HG02571 (cell line): Measurements from ENCODE around the gene CERS6.
A peak's percentile ranks its signal among the peaks of the same experiment; 100 is the strongest.

Experiments
- ATAC-seq: cut with Tn5 transposase; IDR thresholded peaks from one replicate; pipeline ENCODE4 v1.9.1; 2021; ENCODE audit warnings: mild to moderate bottlenecking, moderate library complexity; ENCODE audit not compliant: unreplicated experiment

CERS6 gene

DNA sequence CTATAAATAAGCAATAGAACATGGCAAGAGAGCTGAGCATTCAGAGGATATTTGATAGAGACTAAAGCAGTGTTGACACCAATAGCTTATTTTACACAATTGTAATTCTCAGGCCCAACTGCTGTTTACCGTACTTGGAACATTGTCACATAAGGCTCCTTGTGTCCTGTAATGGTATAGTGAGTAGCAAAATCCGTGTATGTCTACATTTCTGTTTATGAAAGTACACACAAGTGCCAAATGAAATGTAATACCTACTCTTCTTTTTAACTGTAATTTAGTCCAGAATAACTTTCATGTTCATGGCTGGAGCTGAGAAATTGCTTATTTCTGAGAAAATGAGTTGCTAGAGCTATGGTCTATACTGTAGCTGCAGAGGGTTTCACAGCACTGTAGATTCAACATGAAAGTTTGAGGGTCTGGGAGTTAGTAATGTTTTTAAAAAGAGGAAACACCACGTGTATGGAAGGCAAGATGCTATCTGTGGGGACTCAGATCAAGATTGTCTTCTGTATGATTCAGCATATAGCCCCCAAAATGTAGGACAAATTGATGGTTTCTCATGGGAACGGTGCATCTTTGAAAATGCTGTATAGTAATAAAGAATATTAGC is 236.2 kb downstream of the CERS6 start:
- no peak for ATAC-seq

DNA sequence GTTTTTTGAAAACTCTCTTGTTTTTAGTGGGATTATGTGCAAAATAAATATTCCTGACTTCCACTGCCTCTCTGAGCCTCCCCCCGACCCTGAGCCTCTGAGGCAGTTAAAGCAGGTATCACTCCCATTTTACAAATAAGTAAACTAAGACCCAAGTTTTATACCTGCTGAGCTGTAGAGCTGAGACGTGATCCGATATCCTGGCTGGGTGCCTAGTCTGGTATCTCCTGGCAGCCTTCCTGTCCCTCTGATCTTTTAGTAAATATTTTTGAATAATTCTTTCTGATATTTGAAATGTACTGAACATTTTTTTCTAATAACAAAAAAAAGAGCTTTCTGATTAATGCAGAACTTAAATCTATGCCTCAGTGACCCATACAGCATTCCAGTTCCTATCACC is 238.1 kb downstream of the CERS6 start:
- ATAC-seq, result no peak

DNA sequence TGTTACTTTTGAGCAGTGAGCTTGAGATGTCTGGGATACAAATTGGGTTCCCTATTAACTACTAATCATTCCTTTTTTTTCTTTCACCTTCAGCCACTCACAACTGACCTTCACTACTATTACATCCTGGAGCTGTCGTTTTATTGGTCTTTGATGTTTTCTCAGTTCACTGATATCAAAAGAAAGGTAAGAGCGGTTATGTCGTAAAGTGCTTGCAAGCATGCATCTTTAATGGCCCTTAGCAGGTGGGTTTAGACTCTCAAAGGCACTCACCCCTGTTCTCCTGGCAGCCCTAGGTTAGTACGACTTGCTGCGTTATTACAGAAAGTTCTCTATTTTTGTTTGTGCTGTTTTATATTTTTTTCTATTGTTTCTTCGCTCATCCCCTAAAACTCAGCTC is 238.8 kb downstream of the CERS6 start:
- ATAC-seq, result no peak

DNA sequence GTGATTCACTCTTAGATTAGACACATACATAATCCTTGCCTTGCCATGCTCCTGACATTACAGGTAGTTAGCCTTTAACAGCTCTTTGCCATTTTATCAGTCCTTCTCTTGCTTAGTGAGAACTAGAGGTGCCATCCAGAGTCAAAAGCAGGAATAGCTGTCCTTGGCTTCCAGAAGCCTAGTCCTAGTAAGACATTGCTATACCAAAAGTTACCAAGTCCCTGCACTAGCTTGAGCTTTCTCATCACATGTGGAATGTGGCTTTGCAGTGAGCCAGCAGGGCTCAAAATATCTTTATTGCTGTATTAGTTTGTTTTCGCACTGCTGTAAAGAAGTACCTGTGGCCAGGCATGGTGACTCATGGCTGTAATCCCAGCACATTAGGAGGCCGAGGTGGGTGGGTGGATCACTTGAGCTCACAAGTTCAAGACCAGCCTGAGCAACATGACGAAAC is 241.6 kb downstream of the CERS6 start:
- no peak for ATAC-seq

DNA sequence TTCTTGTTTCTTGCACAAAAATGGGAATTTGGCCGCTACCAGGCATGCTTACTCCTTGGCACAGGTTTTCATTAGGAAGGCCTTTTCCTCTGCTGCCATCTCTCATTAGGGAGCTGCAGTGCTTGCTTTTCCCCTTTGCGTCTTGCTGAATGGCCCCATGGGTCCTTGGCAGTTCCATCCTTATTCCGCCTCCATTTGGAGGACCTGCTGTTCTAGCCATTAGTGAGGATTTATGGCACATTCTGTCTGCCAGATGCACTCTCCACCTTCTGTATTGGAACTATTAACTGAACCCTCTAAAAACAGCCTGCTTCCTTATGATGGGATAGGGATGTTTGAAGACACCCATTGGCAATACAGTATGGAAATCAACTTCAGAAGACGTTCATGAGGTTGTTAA is 242.9 kb downstream of the CERS6 start:
- no peak for ATAC-seq

DNA sequence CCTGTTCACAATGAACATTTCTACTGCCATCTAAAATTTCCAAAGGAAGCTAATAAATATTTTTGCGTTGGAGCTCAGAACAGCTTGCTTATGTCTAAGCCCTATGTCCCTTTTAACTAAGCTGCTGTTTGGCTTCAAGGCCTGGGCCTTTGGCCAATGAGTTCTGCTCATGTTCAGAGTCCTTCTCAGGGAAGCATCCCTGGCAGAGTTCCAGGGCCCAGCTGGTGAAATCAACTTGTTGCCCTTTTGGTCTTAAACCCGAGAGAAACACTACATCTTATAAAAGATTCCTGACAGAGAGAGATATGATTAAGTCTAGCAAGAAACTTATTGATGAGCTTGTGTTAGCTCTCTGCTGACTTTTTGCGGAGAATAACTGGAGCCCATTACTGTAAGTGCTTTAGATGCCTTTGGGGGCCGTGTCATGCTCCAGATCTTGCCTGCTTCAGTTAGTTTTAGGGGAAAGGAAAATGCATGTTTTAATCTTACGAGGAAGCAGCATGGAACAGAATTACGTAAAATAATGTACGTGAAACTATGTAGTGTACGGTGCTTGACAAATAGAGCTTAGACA is 243.9 kb downstream of the CERS6 start:
- no peak for ATAC-seq

DNA sequence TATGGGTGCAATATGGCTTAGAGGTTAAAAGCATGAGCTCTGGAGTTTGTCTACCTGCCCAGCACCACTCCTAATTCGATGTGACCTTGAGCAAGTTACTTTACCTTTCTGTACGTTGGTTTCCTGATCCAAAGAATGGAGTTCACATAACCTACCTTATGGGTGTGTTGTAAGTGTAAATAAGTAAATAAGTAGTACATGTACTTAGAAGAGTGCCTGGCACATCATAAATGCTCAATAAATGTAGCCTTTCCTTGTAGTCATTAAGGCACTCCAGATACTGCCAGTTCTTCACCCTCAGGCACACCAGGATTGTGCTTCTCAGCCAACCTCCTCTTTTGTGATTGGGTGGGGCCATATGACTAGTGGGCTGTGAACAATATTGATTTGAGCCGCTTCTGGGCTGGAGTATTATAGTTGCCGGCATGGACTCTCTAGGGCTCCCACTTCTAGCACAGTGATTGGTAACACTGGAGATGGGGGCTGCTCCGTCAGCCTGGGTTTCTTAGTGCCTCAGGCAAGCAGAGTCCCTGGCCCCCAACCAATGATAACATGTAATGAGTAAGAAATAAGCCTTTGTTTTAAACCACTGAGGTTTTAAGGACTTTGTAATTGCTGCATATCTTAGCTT is 244.7 kb downstream of the CERS6 start:
- no peak for ATAC-seq

DNA sequence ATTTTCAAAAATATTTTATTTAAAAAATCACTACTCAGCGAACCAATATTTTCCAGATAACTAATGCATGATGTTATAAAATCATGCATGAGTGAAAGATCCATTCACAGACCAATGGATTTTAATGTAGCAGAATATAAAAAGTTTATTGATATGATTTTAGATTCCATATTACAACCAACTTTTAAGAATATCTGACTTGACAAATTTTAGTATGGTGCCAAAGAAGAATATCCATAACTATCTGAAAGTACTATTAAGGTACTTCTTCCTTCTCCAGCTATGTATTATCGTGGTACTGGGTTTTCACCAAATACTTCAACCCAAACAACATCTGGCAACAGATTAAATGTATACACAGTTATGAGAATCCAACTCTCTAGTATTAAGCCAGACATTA is 246.5 kb downstream of the CERS6 start:
- no peak for ATAC-seq

DNA sequence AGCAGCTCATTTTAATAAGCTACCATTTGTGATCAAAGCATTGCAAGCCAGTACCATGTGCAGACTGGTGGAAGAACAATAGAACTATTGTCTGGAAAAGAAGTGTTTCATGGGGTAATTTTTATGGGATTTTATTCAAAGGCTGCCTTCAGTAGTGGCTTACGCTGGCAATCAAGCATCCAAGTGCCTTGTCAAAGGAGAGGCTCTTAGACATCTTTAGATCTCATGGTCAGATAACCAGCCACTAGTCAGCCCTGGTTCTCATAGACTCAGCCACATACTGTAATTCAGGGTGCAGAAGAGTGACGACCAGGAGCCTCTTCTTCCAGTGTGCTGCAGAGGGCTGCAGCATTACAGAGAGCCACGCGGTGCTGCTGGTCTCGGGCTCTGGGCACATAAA is 247.9 kb downstream of the CERS6 start:
- ATAC-seq, result no peak

DNA sequence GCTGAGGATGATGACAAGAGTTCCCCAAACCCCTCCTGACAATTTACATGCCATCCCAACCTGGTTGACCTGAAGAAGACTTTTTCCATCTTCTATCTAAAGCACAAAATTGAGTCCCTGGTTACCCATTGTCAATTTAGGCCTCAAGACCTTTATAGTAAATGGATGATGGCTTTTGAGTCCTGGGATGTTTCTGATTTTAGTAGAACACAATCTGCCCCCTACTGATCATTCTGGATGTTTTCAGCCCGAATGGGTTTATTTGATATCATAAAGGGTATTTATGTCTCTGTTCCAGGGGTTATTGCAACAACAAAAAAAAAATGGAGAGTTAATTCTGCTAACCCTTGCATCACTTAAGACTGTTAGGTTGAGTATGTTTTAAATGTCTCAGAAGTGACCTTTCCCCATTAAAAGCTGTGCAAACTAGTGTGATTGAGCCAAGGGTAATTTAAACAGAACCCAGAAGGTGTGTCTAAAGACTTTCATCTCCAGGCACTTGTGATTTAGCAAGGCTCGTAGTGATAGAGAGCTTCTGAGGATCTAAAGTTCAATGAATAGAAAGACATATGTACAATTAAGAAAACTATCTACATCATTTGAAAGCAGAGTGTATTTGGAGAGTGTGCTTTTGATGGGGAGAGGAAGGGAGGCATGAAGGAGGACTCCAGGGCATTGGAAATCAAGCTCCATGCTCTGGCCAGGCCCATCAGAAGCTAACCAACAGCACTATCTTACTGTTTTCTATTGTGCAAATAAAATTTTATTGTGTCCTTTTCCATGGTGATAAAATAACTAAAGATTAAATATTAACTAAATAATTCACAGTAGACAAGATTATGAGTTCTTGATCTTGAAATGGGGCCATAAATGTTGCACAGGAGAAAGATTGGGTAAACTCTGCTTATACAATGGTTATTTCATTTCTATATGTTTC is 249.7 kb downstream of the CERS6 start:
- no peak for ATAC-seq

DNA sequence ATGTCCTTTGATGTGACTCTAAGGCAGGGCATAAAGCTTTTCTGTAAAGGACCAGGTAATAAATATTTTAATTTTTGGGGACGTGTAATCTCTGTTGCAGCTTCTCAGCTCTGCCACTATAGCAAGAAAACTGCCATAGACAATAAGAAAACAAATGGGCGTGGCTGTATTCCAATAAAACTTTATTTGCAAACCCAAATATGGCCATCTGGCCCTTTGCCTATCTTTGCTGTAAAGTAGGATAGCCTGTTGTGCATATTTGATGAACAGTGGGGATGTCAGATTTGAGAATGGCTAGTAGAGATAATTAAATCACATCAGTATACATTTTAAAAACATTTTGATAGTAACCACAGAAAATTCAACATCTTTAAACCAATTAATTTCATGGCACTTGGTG is 250.7 kb downstream of the CERS6 start:
- ATAC-seq, result no peak

DNA sequence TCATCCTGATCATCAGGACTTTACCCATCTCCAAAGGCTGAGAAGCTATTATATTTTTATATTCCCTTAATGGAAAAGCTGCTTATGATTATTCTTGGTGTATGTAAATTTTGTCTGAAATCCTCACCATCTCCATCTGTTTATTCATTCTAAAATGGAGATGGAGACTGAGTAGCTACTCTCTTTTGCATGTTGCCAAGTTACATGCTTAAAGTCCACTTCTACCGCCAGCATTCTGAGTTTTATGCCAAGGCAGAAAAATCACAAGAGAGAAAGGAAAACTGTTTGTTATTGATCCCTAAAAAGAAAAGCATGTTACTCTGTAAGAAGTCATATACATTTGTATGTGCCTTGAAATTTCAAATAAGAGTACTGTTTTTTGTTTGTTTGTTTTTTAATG is 252.0 kb downstream of the CERS6 start:
- no peak for ATAC-seq

DNA sequence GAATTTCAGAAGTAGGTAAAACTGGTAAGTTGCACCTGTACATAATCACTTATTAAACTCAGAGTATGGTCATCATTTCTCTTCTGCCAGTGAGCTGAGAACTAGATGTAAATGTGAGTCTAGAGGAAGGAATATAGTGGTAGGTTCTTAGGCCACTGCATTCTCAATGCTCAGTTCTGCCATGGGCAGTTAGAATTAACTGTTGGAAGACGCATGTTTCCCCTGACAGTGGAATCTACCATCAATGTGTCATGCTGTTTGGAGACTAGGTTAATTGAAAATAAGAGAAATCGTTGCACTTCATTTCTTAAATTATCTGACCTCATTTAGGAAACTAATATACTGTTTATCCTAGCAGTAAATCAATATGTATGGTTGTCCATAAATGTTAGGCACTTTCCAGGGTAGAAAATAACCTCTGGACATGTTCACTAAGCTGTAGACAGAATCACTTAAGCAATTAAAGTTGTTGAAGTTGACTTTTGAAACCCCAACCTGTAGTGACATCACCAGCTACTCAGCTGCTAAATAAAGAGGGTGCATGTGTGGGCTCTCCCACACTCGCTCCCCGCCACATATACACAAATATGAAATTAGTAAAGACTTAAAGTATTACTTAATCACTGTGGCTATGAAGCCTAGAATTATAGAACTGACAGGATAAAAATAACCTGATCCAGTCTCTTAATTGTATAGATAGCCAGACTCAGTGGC is 254.8 kb downstream of the CERS6 start:
- ATAC-seq, result no peak

DNA sequence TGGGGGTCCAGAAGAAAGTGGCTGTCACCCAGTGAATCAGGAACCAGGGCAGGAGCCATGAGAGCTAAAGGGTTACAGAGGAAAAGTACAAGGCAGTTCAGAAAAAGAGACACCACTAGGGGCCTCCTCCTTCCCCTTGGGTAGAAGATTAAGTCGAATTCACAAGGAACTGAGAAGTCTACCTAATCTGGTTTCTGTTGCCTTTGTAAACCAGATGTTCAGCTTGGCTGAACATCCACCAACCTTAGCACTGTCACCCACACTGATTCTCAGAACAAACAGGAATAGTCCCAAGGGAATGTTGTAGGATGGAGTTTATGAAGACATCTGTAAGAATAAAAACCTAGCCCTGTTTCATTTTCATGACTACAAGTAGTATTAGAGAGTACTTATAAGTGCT is 256.0 kb downstream of the CERS6 start:
- peak; percentile 96 for ATAC-seq

DNA sequence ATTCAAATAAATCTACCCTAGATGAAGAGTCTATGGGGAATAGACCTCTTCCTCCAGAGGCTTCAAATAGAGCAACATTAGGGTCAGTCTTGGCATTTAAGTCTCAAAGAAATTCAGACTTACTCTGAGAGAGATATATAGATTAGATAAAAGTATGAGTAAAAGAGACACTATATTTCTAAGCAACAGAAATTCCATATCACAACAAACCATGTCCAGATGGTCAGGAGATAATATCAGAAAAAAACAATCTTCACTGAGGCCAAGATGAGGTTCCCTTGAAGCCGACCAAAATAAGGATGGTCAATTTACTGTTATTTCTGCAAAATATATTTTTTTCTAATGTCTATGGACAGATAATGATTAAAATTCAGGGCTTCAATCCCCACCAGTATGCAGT is 257.3 kb downstream of the CERS6 start:
- ATAC-seq, result no peak

DNA sequence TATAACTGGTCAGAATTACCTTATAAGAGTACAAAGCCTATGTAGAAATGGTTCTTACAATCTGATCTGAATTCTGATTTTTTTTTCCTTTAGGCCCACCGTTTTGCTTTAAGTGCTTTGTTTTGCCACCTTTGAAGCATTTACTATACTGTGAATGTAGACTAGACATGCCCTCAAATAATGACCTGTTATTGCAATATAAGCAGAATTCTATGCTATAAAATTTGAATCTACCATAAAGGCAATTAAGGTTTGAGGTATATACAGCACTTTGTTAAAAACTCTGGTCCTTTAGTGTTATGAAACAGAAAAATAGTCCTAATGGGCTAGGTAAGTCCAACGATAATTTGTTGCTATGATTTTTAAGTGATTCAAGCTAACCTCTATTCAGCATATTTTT is 259.8 kb downstream of the CERS6 start:
- no peak for ATAC-seq

DNA sequence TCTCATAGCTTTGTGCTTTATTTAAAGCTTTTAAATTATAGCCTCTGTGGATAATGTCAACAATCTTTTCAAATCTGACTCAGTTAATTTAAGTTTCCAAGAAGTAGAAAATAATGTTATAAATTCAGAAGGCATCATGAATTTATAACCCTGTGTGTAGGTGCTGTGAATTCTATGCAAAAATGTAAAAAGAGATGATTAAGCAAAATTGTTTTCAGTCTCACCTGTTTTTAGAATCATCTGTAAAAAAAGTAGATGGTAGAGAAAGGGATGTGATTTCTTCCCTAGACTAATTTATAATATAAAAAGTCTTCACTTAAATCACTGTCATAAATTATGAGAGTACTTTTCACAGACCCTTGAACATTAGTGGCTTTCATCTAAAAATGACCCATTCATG is 260.8 kb downstream of the CERS6 start:
- ATAC-seq, result no peak

DNA sequence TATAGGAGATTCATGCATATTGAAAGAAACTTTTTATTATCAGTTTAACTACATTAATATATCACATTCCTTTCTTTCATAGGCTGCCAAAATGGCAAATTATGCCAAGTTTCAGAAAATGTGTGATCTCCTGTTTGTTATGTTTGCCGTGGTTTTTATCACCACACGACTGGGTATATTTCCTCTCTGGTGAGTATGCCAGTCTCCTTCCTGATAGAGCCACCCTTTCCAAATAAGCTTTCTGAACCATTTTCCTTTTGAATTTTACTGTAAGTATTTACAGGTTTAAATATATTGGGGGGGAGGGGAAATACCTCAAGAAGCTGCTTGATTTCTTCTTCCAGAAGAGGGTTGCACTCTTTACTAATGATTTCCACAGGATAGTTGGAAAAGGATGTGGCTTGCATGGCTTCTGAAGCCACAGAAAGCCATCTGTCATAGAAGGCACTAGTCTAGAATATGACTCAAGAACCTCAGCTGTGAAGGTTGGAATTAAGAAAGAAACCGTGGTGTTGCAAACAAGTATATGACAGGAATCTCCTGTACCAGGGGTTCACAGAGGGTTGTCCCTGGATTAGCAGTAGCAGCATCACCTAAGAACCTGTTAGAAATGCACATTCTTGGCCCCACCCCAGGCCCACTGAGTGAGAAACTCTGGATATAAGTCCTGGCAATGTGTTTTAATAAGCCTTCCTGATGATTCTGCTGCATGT is 261.9 kb downstream of the CERS6 start:
- ATAC-seq, result no peak

DNA sequence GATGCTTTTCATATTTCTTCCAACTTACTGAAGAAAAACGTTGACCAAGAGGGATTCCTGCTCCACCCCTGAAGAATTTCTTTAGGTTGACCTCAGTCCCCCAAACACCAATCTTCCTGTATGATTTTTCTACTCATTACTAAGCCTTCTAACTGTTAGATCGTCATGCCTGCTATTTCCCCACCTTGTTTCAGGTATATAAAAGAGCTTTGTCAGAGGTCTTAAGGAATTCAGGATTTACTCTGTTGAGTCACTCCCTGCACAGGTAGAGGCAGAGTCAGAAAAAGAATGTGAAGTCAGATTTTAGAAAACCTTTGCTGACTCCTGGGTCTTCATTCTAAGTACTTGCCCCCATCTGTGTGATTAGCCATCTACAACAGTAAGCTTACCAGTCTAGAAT is 262.6 kb downstream of the CERS6 start:
- ATAC-seq, result no peak

DNA sequence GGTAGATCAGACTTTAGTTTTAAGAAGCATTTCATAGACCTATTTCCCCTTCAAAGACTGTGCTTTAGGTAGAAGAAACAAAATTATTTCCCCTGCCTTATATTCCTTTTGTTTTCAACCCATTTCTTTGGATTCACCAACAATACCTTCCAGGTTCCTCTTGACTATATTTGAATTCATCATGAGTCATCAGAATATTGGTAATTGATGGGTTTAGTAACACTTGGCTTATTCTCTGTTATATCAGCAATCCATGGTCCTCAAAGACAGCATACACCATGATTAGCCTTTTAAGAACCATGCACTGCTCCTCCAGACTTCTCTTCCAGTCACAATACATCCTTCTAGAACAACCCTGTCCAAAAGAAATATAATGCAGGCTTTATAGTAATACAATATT is 263.4 kb downstream of the CERS6 start:
- ATAC-seq, result no peak
